ENCODE measurements around the gene DYSF. TPM values are rescaled to one million over a fixed set of nuclear protein-coding genes. Genes with fewer than 3 reads are reported as not detected.

Gene DYSF
- total RNA-seq, 2 experiments from 2014 or later: not detected

- no peaks in the 10 kb centered on the region for H3K79me2 ChIP-seq (ENCODE audit: insufficient read depth, low read depth, low read length)
- CTCF ChIA-PET (ENCODE audit: unreplicated experiment): no interaction called here
Observed at GRCh38 chr2:71496156-71496770, 42.9 kb downstream of the DYSF start.

GRCh38 chr2:71498261-71498701, 44.9 kb downstream of the DYSF start:
- Histone ChIP-seq H3K4me1 (ENCODE audit: insufficient read depth, low read length, poor library complexity, severe bottlenecking) (no peaks in the 10 kb centered on the region), H3K4me3 (ENCODE audit: low read depth, low read length, poor library complexity, severe bottlenecking) (no peak overlapping the region), H3K4me2 (ENCODE audit: low read length) (no peak overlapping the region), H3K9me3 (ENCODE audit: low read length) (no peaks in the 10 kb centered on the region), H2AFZ (ENCODE audit: low read length) (no peak overlapping the region), H3K27ac (ENCODE audit: low read depth, low read length, poor library complexity, severe bottlenecking) (no peak overlapping the region), H3K79me2 (ENCODE audit: insufficient read depth, low read depth, low read length) (no peaks in the 10 kb centered on the region), H4K20me1 (ENCODE audit: insufficient read depth, low read length) (no peaks in the 10 kb centered on the region), H3K36me3 (ENCODE audit: insufficient read depth, low read length) (no peaks in the 10 kb centered on the region), H3K9me2 (ENCODE audit: insufficient read depth, low read length) (no peaks in the 10 kb centered on the region)
- ChIA-PET CTCF (ENCODE audit: unreplicated experiment) (no interaction called here), POLR2A (no interaction called here)
- no TSS peak for BruUV-seq (replicated peaks)
- no peak for TF ChIP-seq EZH2phosphoT487 (IDR thresholded peaks at IDR 0.05; ENCODE audit: borderline replicate concordance, low read depth, low read length)
- TF ChIP-seq CTCF (conservative IDR thresholded peaks at IDR 0.05; ENCODE audit: low read length): no peak
- no peak for DNase-seq (ENCODE audit: low spot score)
- intact Hi-C loops (cut with micrococcal nuclease; ENCODE audit: unreplicated experiment): no loop called here

More at GRCh38 chr2:71496156-71496770, 42.9 kb downstream of the DYSF start:
- POLR2A ChIA-PET: no interaction called here
- no peaks in the 10 kb centered on the region for H4K20me1 ChIP-seq (ENCODE audit: insufficient read depth, low read length)
- H3K4me2 ChIP-seq (ENCODE audit: low read length): no peak overlapping the region
- no peak overlapping the region for H3K27ac ChIP-seq (ENCODE audit: low read depth, low read length, poor library complexity, severe bottlenecking)
- intact Hi-C loops (cut with micrococcal nuclease; ENCODE audit: unreplicated experiment): no loop called here
- no peaks in the 10 kb centered on the region for H3K4me1 ChIP-seq (ENCODE audit: insufficient read depth, low read length, poor library complexity, severe bottlenecking)
- no peaks in the 10 kb centered on the region for H3K9me2 ChIP-seq (ENCODE audit: insufficient read depth, low read length)
- BruUV-seq (replicated peaks): no TSS peak
- TF ChIP-seq EZH2phosphoT487 (IDR thresholded peaks at IDR 0.05; ENCODE audit: borderline replicate concordance, low read depth, low read length) (no peak), CTCF (conservative IDR thresholded peaks at IDR 0.05; ENCODE audit: low read length) (no peak)
- no peak overlapping the region for H3K4me3 ChIP-seq (ENCODE audit: low read depth, low read length, poor library complexity, severe bottlenecking)
- no peaks in the 10 kb centered on the region for H3K9me3 ChIP-seq (ENCODE audit: low read length)
- no peaks in the 10 kb centered on the region for H3K36me3 ChIP-seq (ENCODE audit: insufficient read depth, low read length)
- no peak for DNase-seq (ENCODE audit: low spot score)
- H2AFZ ChIP-seq (ENCODE audit: low read length): no peak overlapping the region

GRCh38 chr2:71499691-71500090, 46.3 kb downstream of the DYSF start:
- no TSS peak for BruUV-seq (replicated peaks)
- Histone ChIP-seq H3K79me2 (ENCODE audit: insufficient read depth, low read depth, low read length) (no peaks in the 10 kb centered on the region), H4K20me1 (ENCODE audit: insufficient read depth, low read length) (no peaks in the 10 kb centered on the region)

More at GRCh38 chr2:71499691-71500090, 46.3 kb downstream of the DYSF start:
- H3K9me3 ChIP-seq (ENCODE audit: low read length): no peaks in the 10 kb centered on the region
- no peaks in the 10 kb centered on the region for H3K9me2 ChIP-seq (ENCODE audit: insufficient read depth, low read length)
- no peak for DNase-seq (ENCODE audit: low spot score)
- H3K4me2 ChIP-seq (ENCODE audit: low read length): no peak overlapping the region
- intact Hi-C loops (cut with micrococcal nuclease; ENCODE audit: unreplicated experiment): no loop called here
- no peak for TF ChIP-seq CTCF (conservative IDR thresholded peaks at IDR 0.05; ENCODE audit: low read length)
- TF ChIP-seq EZH2phosphoT487 (IDR thresholded peaks at IDR 0.05; ENCODE audit: borderline replicate concordance, low read depth, low read length): no peak
- H2AFZ ChIP-seq (ENCODE audit: low read length): no peak overlapping the region
- H3K36me3 ChIP-seq (ENCODE audit: insufficient read depth, low read length): no peaks in the 10 kb centered on the region
- H3K4me3 ChIP-seq (ENCODE audit: low read depth, low read length, poor library complexity, severe bottlenecking): no peak overlapping the region
- ChIA-PET CTCF (ENCODE audit: unreplicated experiment) (no interaction called here), POLR2A (no interaction called here)
- no peak overlapping the region for H3K27ac ChIP-seq (ENCODE audit: low read depth, low read length, poor library complexity, severe bottlenecking)
- no peaks in the 10 kb centered on the region for H3K4me1 ChIP-seq (ENCODE audit: insufficient read depth, low read length, poor library complexity, severe bottlenecking)
